ENCODE data around the gene NRXN3. TPM values are rescaled to one million over a fixed set of nuclear protein-coding genes. Genes with fewer than 3 reads are reported as not detected.
A peak's percentile ranks its signal among the peaks of the same experiment; 100 is the strongest.

Gene NRXN3
- polyA plus RNA-seq, 1 experiment, result 7.0 TPM

GRCh38 chr14:79502751-79503148 lies 1332.6 kb downstream of the NRXN3 start:
- DNase-seq (ENCODE audit: low read depth), result no peak
- H3K36me3 ChIP-seq (ENCODE audit: control insufficient read depth, insufficient read depth, low read length), result no peaks in the 10 kb centered on the region
- ChIA-PET POLR2A (no interaction called here), CTCF (interaction anchor here (1.8 kb wide), 1 partner anchor 9 kb away, joined by 3 read pairs; no protein-coding TSS in a partner anchor)
- no peak overlapping the region for H3K4me3 ChIP-seq (ENCODE audit: low read depth, low read length)
- no peaks in the 10 kb centered on the region for H3K27me3 ChIP-seq (ENCODE audit: control insufficient read depth, insufficient read depth, low read length)
- TF ChIP-seq CTCF (IDR thresholded peaks at IDR 0.05; ENCODE audit: insufficient read depth, low read depth, low read length), result no peak

- CTCF ChIA-PET, result interaction anchor here (0.5 to 1.0 kb wide), 3 partner anchors 74 to 1210 kb away, joined by 3 read pairs; no protein-coding TSS in a partner anchor
- Histone ChIP-seq H3K4me3 (ENCODE audit: low read depth, low read length) (no peak overlapping the region), H3K27me3 (ENCODE audit: control insufficient read depth, insufficient read depth, low read length) (no peaks in the 10 kb centered on the region), H3K36me3 (ENCODE audit: control insufficient read depth, insufficient read depth, low read length) (no peaks in the 10 kb centered on the region)
- no peak for TF ChIP-seq CTCF (IDR thresholded peaks at IDR 0.05; ENCODE audit: insufficient read depth, low read depth, low read length)
- DNase-seq (ENCODE audit: low read depth), result peak; percentile 59
- POLR2A ChIA-PET, result no interaction called here
Measured at GRCh38 chr14:79510659-79511058, 1340.5 kb downstream of the NRXN3 start.

GRCh38 chr14:79511146-79511545 lies 1341.0 kb downstream of the NRXN3 start:
- no peaks in the 10 kb centered on the region for H3K36me3 ChIP-seq (ENCODE audit: control insufficient read depth, insufficient read depth, low read length)
- ChIA-PET CTCF (interaction anchor here (0.5 to 1.0 kb wide), 3 partner anchors 73 to 1209 kb away, joined by 3 read pairs; no protein-coding TSS in a partner anchor), POLR2A (no interaction called here)
- no peak for DNase-seq (ENCODE audit: low read depth)
- no peaks in the 10 kb centered on the region for H3K27me3 ChIP-seq (ENCODE audit: control insufficient read depth, insufficient read depth, low read length)
- no peak for TF ChIP-seq CTCF (IDR thresholded peaks at IDR 0.05; ENCODE audit: insufficient read depth, low read depth, low read length)
- H3K4me3 ChIP-seq (ENCODE audit: low read depth, low read length), result no peak overlapping the region

- POLR2A ChIA-PET, result no interaction called here
- CTCF ChIA-PET, result no interaction called here
- Histone ChIP-seq H3K36me3 (ENCODE audit: control insufficient read depth, insufficient read depth, low read length) (no peaks in the 10 kb centered on the region), H3K4me3 (ENCODE audit: low read depth, low read length) (no peak overlapping the region), H3K27me3 (ENCODE audit: control insufficient read depth, insufficient read depth, low read length) (no peaks in the 10 kb centered on the region)
- no peak for TF ChIP-seq CTCF (IDR thresholded peaks at IDR 0.05; ENCODE audit: insufficient read depth, low read depth, low read length)
- no peak for DNase-seq (ENCODE audit: low read depth)
Measured at GRCh38 chr14:79513446-79513845, 1343.3 kb downstream of the NRXN3 start.

GRCh38 chr14:79514700-79515099 lies 1344.5 kb downstream of the NRXN3 start:
- TF ChIP-seq CTCF (IDR thresholded peaks at IDR 0.05; ENCODE audit: insufficient read depth, low read depth, low read length), result no peak
- Histone ChIP-seq H3K36me3 (ENCODE audit: control insufficient read depth, insufficient read depth, low read length) (no peaks in the 10 kb centered on the region), H3K4me3 (ENCODE audit: low read depth, low read length) (no peak overlapping the region), H3K27me3 (ENCODE audit: control insufficient read depth, insufficient read depth, low read length) (no peaks in the 10 kb centered on the region)
- peak; percentile 9 for DNase-seq (ENCODE audit: low read depth)
- ChIA-PET POLR2A (no interaction called here), CTCF (interaction anchor here (0.6 kb wide), 1 partner anchor 15 kb away, joined by 3 read pairs; no protein-coding TSS in a partner anchor)

Data from BJ (cell line).